A204.1 (cell line): ENCODE data around the gene HDAC11.
"Not testable (repeated sequence)": the region's sequence is repeated elsewhere in the genome, so short reads cannot be mapped to it uniquely, and the experiment has no call there.

Experiments
- FAIRE-seq: peaks from 2 replicates; lab custom pipeline; 2012; peaks lifted over from hg19 to GRCh38; lab: Jason Lieb, UNC

The HDAC11 gene

DNA sequence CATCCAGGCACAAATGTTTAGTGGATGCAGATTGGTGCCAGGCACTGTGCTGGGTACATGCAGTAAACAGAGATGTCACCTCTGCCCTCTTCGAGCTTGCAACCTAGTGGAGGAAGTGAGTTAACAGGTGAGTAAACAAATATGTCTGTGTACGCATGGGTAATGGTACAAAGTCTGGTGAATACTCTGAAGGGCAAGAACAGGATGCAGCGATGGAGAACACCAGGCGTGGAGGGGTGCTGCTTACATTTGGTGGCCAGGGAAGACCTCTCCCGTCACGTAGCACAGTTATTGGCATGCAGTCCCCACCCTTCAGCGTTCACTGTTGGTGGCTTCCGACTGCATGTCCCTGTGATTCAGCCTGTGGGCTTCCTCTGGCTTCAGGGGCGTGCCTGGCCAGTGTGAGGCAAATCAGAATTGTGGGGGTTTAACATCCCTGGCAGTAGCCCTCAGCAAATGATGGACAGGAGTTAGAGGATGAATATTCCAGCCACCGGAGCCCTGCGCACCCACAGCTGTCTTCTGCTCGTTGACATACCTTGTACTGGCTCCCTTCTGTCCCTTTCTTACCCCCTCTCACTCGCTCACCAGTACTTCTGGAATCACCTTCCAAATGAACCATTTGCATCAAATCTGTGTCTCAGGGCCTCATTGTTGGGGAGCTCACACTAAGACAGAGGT lies 9.1 kb upstream of the HDAC11 start:
- no peak for FAIRE-seq

DNA sequence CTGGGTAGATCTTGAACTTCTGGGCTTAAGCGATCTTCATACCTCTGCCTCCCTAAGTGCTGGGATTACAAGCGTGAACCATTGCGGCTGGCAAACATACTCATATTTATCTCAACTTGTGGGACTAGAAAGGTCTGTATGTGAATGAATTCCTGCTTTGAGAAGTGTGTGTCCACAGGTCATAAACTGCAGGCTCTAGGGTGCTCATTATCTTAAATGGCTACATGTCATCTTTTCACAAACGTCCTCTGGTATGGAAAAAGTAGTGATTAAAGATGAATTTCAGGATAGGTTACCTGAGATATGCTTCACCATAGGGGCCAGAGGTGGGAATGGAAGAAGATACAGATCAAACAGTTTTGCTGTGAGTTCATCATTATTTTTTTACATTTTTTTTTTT lies 7.8 kb upstream of the HDAC11 start:
- no peak for FAIRE-seq

DNA sequence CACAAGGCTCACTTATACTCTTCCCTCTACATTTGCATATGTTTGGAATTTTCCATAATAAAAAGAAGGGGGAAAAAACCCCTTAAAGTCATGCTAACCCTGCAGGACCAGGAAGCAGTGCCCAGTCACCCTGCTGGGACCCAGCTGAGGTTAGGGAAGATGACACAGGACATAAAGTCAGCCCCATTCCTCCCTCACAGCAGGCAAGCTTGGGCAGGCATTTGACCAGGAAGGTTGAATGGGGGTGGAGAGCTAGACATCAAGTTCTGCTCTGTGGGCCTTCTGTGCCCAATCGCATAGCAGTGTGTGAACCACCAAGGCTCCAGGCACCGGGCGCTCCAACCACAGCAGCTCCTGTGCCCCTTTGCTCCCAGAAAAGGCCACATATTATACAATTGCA lies 7.1 kb upstream of the HDAC11 start:
- no peak for FAIRE-seq

DNA sequence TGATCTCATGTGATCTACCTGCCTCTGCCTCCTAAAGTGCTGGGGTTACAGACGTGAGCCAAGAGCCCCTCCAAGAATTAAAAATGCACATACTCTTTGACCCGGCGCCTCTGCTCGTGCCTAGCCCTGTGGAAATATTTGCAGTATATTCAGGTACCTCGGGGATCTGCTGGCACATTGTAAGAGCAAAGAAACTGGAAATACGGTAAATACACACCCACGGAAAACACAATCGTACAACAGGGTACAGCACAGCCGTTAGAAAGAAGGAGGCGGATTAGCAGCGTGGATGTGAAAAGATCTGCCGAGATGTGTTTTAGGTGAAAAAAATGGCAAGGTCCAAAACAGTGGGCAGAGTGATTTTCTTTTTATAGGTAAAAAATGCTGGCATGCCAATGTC lies 6.1 kb upstream of the HDAC11 start:
- no peak for FAIRE-seq

- FAIRE-seq, result no peak
Measured at GRCh38 chr3:13474776-13475303, 5.3 kb upstream of the HDAC11 start.

GRCh38 chr3:13475871-13476590 lies 4.1 kb upstream of the HDAC11 start:
- FAIRE-seq, result no peak

- no peak for FAIRE-seq
Measured at GRCh38 chr3:13477943-13478342, 2.2 kb upstream of the HDAC11 start.

GRCh38 chr3:13479332-13479581 lies 849 bp upstream of the HDAC11 start:
- no peak for FAIRE-seq

DNA sequence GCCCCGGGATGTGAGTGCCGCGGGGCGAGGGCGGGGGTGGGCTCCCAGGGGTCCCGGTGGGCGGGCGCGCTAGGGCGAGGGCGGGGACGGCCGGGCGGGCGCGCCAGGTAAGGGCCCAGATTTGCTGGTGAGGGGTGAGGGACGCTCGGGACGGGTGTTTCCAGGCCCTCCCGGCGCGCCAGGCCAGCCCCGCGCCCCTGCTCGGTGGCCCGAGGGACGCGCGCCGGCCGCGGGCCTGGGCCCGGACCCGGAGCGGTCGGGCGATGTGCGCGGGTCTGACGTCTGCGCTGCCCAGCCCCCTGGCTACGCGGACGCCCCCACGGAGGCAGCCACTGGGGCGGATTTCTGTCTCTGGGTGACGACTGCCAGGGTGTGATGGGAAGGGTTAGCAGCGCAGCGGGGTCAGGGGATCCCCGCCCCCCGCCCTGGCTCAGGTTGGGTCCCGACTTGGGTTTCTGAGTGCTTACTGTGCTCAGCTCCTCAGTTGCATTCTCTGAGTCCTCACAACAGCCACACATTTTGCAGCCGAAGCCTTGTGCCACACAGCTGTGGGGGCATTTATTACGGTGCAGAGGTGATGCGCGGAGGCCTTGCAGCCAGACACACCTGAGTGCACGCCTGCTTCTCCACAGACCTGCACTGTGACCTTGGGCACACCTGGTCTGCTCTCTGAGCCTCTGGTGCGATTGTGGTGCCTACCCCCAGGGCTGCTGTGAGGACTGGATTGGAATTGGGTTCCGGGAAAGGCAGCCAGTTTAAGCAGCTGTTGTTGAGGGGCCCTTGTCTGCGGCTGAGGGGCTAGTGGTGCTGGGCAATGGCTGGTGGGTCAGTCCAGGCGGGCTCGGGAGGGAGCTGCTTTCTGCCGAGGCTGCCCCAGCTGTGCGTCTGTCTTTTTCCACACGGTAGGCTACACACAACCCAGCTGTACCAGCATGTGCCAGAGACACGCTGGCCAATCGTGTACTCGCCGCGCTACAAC lies 523 bp downstream of the HDAC11 start:
- no peak for FAIRE-seq

- FAIRE-seq, result no peak
Measured at GRCh38 chr3:13482106-13482690, 2.1 kb downstream of the HDAC11 start.

GRCh38 chr3:13483286-13483685 lies 3.2 kb downstream of the HDAC11 start:
- no peak for FAIRE-seq

- no peak for FAIRE-seq
Measured at GRCh38 chr3:13483988-13484695, 4.0 kb downstream of the HDAC11 start.

DNA sequence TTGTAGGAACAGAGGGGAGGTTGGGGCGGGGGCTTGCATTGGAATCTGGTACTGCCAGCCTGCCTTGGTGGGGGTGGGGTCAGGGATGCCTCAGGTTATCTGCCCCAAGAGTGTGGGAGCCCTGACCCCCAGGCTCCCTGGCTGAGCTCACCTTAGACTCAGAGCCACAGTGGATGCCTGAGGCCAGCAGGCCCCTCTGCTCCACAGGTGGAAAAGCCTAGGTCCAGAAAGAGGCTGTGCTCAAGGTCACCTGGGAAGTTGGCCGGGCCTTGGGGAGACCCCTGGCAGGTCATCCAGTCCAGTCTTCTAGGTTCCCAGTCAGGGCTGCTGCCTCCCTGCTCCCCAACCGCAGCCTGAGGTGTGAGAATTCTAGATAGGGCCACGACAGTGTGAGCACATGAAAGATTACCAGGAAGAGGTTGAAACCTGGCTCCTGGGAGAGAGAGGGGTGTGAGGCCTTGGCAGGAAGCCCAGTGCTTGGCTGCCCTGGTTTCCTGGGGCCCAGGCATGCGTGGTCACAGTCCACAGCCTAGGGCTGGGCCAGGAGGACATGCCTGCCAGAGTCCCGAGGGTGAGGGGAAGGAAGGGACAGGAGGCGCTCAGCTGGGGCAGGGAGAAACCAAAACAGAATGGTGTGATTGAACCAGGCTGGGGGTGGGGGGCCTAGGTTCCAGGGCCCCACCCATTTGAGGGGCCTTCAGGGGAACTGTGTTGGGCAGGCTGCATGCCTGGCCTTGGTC lies 4.9 kb downstream of the HDAC11 start:
- no peak for FAIRE-seq

DNA sequence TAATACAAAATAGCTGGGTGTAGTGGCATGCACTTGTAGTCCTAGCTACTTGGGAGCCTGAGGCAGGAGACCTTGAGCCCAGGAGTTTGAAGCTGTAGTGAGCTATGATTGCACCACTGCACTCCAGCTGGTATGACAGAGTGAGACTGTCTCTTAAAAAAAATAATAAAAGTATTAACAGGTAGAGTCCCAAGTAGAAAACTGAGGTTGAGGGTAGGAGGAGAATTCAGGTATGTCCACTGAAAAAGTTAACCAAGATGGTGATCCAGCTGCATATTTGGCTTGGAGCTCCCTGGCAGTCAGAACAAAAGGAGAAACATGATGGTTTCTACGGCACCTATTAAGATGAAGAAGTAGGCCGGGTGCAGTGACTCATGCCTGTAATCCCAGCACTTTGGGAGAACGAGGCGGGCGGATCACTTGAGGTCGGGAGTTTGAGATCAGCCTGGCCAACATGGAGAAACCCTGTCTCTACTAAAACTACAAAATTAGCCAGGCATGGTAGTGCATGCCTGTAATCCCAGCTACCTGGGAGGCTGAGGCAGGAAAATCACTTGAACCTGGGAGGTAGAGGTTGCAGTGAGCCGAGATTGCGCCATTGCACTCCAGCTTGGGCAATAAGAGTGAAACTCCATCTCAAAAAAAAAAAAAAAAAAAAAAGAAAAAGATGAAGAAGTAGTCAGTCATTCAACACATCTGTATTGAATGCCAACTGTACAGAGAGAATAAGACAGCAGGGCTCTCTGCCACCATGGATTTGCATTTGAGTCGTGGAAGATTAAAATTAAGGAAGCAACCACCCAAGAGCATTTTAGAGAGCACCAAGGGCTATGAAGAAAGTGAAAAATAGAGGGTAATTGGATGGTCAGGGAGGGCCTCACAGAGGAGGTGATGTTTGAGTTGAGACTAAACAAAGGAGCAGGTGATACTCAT lies 5.8 kb downstream of the HDAC11 start:
- not testable (repeated sequence) for FAIRE-seq

- no peak for FAIRE-seq
Measured at GRCh38 chr3:13487403-13487802, 7.3 kb downstream of the HDAC11 start.

DNA sequence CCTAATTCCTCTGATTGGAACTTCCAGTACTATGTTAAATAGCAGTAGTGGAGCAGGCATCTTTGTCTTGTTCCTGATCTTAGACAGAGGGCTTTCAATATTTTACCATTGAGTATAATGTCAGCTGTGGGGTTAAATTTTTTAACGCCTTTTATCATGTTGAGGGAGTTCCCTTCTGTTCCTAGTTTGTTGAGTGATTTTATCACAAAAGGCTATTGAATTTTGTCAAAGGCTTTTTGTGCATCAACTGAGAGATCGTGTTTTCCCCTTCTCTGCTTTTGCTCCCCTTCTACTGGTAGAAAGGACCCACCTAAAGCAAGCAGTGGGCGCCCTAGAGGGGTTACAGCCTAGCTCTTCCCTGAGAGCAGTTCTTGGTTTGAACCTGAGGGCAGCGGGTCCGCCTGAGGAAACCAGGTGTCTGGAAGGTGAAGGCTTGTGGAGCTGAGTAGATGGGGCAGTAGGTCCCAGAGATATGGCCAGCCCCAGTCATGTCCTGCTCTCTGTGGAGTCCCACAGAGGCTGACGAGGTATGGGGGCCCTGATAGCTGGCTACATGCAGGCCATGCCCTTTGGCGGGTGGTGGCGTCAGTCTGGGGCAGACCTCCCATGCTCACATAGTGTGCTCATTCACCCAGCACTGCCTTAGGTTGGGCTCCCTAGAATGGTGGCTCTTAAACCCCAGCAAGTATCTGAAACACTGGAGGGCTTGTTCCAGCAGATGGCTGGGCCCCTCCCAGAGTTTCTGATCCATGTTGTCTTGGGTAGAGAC lies 11.3 kb downstream of the HDAC11 start:
- FAIRE-seq, result no peak

- FAIRE-seq, result no peak
Measured at GRCh38 chr3:13492048-13492447, 11.9 kb downstream of the HDAC11 start.

GRCh38 chr3:13492976-13493866 lies 13.1 kb downstream of the HDAC11 start:
- no peak for FAIRE-seq
